ENCODE measurements around the gene CHCHD6.

The CHCHD6 gene

DNA sequence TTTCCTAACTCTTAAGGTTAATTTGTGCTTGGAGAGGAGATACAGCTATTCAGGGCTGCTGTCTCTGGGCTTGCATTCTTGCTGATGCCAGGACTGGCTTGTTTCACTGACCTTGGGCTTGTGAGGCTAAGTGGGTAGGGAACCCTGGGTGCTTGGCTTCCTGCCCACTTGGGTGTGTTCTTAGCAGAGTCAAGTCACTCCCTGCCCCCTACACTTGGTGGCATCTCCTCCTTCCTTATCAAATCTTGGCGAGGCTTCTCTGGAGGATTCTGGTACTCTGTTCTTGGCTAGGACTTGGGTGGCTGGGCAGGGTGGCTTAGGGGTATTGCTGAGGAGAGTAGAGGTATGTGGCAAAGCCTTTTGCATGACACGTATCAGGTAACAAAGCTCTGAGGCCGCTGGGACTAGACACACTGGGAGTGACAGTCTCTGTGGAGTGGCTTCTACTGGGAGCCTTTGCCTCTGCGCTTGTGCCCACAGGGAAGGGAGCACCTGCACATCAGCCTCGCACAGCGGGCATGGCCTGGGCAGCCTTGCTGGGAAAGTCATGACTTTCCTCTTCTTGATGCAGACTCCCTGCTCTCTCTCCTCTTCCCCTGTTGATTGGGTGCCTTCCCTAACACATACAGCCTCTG, 41.8 kb downstream of the CHCHD6 start:
- no peak for DNase-seq

DNA sequence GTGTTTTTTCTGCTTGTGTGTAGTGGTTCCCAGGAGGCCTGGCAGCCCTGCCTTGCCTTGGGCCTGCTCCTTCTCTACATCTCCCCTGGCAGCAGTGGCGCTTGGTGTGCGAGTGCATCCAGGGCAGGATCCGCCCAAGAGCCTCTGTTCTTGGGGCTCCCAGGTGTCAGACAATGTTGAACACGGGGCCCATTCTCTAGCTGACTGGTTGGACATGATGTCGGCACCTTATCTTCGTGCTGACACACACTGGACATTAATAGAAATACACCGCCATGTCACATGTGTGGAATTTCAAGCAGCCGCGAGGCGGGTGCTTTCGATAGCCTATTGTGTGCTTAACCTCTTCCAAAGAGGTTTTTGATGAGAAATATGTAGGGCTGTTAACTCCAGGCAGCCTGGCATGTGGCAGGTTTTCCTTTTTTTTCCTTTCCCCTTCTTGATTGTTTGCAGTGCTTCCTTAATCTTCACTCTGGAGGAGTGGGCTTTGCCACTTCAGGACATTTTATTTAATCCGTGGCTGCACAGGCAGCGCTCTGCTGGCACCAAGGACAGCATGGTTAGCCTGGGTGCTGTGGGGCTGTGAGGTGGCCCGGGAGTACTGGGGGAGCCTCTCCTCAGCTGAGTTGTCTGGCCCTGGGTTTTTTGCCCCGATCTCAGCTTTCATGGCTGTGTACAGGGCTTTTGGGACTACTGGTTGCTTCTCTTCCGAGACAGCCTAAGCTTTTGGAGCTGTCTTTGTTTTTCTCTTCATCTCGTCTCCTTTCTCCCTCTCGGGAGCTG, 42.5 kb downstream of the CHCHD6 start:
- peak; percentile 56 for DNase-seq

DNA sequence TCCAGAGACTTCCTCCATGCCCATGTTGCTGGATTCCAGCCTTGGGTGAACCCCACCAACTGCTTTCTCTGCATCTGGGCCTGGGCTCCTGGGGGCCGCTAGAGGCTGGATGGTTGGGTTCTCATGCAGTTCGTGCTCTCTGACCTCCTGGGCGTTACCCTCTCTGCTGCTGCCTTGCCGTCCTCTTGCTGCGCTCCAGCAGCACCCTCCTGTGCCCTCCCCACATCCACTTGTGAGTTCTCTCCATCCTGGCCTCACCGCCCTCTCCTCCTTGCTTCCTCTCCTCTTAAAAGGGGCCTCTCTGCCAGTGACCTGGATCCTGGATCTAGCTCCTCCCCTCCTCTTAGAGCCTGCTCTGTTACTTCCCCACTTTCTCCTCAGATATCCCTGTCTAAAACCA, 43.7 kb downstream of the CHCHD6 start:
- DNase-seq, result no peak

DNA sequence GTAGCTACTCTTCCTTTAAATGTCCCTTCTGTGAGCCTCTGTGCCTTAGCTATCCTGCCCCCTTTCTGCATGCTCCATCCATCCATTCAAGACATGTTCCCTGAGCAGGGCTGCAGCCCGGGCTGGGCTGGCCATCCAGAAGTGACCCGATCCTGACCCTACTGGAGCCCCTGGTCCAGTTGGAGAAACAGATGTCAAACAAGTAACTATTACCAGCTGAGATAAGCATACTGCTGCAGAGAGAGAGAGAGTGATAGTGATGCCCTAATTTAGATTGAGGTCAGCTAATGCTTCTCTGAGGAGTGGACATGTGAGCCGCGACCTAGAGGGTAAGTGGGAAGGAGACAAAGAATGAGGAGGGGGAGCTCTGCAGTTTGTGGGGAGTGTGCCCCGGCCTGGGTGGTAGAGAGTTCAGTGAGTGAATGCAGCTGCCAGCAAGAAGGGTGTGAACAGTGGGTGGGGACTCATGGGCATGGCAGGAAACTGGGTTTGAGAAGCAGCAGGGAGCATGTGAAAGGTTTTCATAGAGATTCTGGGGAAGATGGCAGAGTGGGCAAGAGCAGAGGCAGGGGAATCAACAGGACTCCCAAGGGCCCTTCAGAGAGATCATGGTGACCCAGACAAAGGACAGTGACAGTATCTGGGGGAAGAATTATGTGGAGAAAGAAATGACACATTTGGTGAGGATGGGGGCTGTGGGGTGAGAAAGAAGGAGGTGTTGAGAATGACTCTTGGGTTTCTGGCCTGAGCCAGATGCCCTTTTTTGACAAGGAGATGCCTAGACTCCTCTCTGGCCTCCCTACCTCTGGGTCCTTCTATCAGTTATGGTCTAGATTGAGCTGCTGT, 44.9 kb downstream of the CHCHD6 start:
- peak; percentile 44 for DNase-seq

DNA sequence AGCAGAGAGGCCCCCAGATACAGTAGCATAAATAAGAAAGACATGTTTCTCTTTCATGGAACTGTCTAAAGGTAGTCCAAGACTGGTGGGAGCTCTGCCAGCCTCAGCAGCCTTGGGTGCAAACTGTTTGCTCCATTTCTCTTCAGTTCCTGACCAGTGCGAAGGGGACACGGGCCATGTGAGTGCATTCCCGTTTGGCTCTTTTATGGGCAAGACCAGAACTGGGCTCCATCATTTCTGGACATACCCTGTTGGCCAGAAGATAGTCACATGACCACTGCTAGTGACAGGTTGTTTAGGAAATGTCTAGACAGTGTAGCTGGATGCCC, 45.5 kb downstream of the CHCHD6 start:
- DNase-seq, result no peak

DNA sequence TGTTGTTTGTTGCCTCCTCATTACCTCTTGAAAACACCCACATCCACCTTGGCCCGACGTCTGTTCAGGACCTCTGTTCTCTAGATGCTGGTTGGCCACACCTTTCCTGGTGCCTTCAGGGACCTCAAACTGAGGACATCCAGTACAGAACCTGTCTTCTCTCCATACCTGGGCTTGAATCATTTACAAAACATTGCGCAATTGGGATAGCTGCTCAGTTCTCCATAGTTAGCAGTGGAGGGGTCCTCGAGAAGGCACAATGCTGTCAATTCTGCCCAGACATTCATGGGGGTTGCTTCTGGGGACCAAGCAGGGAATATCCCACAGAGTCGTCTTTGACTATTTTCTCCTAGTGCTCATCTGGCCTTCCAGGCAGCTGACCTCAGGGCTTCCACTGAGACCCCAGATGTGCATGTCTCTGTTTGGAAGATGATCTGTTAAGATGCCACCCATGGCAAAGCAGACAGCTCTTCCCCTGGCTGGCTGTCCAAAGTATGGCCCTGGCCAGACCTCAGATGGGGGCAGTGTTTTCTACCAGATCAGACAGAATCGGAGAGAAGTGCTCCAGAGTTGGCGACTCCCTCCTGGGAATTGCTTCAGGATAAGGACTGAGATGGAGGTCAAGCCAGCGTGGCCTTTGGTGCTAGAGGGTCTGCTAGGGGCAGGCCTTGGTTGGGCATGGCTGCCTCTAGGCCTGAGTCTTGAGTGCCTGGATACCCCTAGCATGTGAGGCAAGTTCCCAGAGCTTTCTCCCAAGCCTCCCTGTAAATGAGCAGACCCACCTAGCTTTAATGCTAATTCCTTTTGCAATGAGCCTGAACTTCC, 46.1 kb downstream of the CHCHD6 start:
- DNase-seq, result no peak

DNA sequence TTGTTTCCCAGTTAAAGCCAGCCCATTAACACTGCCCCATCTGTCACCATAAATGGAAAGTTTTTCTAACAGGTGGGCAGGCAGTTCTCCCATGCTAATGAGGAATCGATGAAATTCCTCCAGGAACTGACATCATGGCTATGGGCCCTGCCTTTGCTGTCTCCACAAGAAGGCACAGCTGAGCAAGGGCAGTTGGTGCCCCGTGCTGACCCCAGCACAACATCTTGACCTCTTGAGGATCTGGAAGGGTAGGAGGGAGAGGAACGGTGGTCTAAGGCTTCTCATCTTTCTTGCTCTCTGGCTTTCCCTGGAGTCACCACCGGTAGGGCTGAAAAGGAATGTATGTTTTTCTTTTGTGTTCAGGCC, 46.7 kb downstream of the CHCHD6 start:
- no peak for DNase-seq

DNA sequence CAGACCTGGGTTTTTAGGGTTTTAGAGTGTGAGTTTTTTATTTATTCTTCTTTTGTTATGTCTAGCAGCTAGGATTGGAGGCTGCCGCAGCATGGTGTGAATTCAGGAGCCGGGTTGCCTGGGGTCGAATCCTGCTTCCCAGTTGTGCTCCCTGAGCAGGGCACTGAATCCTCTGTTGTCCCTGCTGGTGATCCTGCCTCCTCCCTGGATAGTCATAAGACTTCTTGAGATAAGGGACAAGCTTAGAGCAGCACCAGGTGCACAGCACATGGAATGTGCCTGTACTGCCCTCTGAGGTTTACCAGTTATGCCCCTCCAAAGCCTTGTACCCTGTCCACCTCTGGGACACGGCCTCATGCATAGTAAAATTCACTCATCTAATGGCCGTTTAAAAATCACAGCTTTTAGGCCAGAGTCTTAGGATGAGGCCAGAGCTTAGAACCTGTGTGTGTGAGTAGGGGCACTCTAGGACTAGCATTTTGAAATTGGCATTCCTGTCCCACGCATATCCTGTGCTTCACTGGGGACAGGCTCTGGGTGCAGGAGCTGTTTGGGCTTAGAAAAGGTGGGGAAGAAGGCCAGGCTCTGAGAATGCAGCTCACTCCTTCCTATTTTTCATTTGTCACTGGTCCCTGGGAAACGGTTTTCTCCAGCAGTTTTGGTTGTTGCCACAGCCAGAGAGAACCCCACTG, 47.7 kb downstream of the CHCHD6 start:
- DNase-seq, result no peak

DNA sequence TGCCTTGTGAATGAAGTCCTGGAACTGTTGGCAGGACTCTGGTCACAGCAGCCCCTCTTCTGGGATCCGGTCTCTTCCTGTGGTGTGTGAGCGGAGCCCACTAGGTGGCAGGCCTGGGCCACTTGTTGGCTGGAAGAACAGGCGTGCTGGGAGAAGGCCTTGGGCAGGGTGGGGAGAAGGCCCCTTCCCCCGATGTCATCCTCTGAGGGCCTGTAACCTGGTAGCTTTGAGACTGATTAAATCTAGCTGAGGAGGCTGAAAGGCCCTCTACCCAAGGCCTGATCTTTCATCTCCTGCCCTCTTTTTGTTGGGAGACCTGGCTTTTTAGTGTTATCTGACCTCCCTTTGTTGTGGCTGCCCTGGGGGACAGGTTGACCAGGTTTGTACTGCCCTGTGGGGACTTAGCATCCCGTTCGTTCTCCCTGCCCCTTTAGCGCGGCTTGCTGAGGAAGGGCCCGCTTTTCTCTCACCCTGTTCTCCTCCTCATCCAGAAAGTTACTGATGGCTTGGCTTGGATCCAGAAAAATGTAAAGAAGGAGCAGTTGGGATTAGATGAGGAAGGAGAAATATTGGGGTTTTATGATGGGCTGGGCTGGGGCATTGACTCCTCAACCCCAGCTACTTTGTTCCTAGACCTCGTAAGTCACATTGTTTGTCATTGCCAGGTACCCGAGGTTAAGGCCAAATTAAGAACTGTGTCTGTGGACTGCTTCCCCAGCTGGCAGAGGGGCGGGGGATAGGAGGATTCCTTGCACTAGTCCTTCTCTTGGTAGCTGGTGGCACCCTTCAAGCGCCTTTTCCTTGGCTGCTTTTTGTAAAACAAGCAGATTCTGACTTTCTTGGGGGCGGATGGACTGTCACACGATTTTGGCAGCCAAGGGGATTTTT, 48.5 kb downstream of the CHCHD6 start:
- peak; percentile 88 for DNase-seq

DNA sequence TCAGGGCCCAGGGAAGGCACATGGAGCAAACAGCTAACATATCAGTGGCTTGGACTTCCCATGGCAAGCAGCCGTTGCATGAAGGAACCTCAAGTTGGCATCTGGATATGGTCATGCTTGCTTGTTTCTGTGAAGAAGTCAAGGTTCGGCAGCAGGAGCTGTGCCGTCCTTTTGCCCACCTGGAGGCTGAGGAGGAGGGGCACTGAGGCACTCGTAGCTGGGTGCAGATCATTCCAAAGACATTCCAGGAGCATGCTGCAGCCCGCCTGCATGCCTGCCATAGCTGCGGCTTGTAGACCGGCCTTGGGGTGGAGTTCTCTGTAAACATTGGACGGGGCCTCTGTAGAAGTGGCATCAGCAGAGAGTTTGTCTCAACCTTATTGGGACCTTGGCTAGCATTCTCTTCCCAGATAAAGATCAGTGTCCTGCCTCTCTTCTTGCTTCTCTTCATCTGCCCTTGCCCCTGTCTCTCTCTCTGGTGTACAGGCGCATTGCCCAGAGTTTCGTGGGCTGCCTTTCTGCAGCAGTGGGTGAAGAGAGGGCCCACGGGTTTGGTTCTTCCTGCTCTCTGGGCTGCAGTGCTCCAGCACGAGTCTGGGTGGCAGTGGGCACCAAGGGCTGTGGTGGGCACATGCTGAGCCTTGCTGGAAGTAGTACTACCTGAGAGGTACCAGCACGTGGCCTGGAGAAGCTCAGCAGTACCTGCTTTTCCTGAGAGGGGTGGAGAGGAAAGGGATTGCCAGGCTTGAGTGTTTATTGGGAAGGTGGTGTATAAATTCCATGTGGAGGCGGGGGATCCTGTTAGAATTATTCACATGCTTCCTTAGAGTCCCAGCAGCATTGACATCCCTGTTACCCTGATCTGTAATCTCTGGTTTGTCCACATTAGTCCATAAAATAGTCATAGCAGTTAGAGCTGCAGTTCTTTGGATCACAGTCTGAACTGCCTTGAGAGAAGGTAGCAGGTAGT, 49.4 kb downstream of the CHCHD6 start:
- DNase-seq, result no peak

DNA sequence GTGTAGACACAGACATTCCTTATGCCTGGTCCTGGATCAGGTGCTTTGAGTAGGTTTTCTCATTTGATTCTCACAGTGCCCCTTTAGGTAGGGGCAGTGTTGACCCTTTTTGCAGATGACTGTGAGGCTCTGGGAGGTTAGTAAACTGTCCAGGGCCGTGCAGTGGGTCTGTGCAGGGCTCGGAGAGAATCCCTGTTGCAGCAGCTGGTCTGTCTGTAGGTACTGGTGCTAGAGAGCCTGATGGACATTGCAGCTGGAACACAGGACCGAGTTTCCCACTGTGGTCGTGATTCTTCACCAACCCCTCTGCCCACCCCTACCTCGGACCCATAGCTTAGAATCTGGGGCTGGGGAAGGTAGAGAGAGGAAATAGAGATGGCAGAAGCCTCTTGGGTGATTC, 51.8 kb downstream of the CHCHD6 start:
- no peak for DNase-seq

DNA sequence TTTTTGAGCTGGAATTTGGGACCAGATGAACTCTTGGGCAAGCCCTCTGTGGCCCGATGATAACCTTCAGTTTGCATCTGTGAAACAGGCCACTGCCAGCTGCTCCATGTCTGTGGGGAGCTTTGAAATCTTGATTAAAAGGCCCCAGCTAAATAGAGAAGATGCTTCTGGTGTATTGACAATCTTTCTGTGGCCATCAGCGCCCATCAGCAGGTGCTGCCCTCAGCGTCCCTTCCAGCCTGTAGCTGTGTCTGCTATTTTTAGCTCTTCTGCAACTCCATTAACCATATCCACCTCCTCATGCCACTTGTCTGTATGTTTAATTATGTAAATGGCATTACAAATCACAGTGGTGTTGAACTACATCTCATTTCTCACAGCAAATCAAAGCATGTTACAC, 54.0 kb downstream of the CHCHD6 start:
- no peak for DNase-seq

DNA sequence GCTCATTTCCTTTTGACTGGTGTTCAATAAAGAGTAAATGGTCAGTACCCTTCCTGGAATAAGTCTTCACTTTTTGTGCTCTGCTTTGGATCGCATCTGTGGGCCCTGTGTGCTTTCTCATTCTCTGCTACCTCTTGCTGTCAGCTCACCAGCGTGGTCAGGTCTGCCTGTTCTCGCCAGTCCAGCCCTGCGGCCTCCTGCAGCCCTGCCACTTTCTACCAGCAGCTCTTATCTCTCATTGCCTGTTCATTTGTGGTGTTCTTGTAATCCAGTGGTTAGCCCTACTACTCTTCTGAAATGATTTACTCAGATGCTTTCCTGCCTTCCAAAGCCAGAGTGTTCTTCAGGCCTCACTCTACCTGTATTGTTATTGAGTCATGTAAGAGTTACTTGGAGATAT, 54.8 kb downstream of the CHCHD6 start:
- no peak for DNase-seq

DNA sequence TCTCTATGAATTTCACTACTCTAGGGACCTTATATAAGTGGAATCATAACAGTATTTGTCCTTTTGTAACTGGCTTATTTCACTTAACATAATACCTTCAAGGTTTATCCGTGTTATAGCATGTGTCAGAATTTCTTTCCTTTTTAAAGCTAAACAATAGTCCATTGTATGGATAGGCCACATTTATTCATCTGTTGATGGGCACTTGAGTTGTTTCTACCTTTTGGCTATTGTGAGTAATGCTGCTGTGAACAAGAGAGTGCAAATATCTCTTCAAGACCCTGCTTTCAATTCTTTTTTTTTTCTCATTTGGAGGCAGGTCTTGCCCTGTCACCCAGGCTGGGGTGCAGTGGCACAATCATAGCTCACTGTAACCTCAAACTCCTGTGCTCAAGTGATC, 56.5 kb downstream of the CHCHD6 start:
- DNase-seq, result no peak

DNA sequence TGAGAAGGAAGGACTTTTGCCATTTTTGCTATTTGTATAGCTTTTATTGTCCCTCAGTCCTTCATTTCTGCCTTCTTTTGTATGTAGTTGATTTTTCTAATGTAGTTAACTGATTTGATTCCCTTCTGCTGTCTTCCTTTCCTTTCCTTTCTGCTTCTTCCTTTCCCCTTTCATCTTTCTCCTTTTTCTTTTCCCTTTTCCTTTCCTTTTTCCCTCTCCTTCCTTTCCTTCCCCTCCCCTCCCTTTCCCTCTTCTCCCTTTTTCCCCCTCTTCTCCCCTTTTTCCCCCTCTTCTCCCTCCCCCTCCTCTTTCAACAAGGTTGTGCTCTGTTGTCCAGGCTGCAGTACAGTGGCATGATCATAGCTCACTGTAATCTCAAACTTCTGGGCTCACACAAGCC, 59.0 kb downstream of the CHCHD6 start:
- DNase-seq, result no peak

DNA sequence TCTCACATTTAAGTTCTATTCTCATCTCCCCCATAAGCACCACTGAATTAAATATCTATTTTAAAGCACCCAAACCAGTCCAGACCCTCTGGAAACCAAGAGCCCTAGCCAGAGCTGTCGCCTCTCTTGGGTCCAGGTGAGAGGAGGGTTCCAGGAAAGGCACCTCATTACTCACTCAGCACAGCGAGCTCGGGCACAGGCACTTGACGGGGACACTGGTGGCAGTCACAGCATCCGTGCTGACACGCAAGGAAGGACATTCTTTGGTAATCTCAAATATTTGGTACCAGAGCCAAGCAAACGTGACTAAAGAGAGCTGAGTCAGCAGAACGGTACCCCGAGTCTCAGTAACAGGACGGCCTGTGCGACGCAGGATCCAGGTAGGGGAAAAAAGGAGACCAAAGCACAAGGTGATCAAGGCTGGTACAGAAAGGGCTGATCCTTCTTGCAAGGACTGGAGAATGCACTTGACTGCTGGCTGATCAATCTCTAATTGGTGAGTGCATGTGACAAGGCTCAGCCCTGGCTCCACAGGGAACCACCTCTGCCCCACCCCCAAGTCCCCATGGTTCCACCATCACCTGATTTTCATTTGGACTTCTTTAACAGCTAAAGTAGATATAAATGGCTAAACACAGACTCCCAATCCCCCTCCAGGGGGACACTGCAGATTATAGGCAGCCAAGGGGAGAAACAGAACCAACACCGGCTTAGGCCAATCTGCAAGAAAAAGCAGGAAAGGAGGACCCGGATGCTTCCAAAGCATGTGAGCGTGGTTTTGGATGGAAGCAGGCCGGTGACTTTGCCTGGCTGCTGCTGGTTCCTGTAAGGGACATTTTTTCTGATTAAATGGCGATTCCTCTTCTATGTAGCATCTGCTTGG, 61.4 kb downstream of the CHCHD6 start:
- peak; percentile 26 for DNase-seq

DNA sequence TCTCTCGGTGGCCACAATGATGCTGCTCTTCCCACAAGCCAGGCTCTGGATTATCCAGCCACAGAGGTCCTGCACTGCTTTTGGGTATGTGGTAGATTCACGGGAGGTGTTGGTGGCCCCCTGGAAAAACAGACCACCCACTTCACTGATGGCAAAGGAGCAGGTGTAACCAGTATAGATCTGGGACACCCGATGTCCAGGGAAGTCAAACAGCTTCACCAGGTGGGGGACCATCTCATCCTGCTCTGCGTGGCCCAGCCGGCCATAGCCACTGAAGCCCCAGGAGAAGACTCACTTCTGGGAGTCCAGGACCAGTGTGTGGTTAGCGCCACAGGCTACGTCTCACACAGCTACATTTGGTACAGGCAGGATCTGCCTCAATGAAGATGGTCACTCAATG, 62.6 kb downstream of the CHCHD6 start:
- DNase-seq, result no peak

DNA sequence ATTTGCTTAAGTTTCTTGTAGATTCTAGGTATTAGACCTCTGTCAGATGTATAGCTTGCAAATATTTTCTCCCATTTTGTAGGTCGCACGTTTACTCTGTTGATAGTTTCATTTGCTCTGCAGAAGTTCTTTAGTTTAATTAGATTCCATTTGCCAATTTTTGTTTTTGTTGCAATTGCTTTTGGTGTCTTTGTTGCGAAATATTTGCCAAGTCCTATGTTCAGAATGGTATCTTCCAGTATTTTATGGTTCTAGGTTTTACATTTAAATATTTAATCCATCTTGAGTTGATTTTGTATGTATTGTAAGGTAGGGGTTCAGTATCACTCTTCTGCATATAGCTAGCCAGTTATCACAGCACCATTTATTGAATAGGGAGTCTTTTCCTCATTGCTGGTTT, 64.9 kb downstream of the CHCHD6 start:
- DNase-seq, result no peak

DNA sequence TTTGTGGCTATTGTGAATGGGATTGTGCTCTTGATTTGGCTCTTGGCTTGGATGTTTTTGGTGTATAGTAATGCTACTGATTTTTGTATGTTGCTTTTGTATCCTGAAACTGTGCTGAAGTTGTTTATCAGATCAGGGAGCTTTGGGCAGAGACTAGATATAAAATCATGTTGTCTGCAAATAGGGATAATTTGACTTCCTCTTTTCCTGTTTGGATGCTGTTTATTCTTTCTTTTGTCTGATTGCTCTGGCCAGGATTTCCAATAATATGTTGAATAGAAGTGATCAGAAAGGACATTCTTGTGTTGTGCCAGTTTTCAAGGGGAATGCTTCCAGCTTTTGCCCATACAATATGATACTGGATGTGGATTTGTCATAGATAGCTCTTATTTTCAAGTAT, 66.1 kb downstream of the CHCHD6 start:
- DNase-seq, result no peak
